GM12865 (cell line): ENCODE results near the gene PNMA8A.

Source experiments
- DNase-seq: peaks from one replicate; pipeline ENCODE4 v3.0.0; 2010; ENCODE audit warnings: low read depth
- H3K4me3 ChIP-seq: 2 replicates; pipeline ENCODE4 v1.5.1; 2011; ENCODE audit warnings: mild to moderate bottlenecking, low read depth, low read length, control low read depth
- TF ChIP-seq, protein P1 (sequence below): IDR thresholded peaks from 2 replicates; pipeline ENCODE4 v1.5.1; 2011; ENCODE audit warnings: low read length, control low read depth, low read depth, inconsistent platforms; ENCODE audit not compliant: insufficient read depth; ENCODE audit errors: missing control alignments

Gene PNMA8A

DNA sequence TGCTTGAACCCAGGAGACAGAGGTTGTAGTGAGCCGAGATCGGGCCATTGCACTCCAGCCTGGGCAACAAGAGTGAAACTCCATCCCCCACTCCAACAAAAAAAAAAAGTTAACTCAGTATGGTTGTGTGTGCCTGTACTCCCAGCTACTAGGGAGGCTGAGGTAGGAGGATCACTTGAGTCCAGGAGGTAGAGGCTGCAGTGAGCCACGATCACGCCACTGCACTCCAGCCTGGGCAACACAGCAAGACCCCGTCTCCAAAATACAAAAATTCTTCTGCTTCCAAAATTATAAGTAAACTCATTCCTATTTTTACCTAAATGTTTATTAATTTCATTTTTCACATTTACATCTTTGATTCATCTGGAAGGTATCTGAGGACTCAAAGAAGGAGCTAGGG is 14.4 kb downstream of the PNMA8A start:
- TF ChIP-seq, protein P1, sequence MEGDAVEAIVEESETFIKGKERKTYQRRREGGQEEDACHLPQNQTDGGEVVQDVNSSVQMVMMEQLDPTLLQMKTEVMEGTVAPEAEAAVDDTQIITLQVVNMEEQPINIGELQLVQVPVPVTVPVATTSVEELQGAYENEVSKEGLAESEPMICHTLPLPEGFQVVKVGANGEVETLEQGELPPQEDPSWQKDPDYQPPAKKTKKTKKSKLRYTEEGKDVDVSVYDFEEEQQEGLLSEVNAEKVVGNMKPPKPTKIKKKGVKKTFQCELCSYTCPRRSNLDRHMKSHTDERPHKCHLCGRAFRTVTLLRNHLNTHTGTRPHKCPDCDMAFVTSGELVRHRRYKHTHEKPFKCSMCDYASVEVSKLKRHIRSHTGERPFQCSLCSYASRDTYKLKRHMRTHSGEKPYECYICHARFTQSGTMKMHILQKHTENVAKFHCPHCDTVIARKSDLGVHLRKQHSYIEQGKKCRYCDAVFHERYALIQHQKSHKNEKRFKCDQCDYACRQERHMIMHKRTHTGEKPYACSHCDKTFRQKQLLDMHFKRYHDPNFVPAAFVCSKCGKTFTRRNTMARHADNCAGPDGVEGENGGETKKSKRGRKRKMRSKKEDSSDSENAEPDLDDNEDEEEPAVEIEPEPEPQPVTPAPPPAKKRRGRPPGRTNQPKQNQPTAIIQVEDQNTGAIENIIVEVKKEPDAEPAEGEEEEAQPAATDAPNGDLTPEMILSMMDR, result no peak
- no peak for DNase-seq
- no peak overlapping the region for H3K4me3 ChIP-seq

DNA sequence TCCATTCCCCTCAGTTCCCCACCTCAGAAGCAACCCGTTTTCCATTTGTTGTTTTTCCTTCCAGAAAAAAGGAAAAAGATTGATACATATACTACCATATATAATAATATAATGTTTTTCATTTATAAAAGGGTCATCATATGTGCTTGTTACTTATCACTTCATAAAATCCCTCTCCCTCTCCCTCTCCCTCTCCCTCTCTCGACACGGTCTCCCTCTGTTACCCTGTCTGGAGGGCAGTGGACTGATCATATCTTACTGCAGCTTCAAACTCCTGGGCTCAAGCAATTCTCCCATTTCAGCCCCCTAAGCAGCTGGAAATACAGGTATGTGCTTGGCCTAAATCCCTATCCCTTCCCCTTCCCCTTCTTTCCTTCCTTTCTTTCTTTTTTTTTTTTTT is 17.1 kb downstream of the PNMA8A start:
- TF ChIP-seq, protein P1, result no peak
- H3K4me3 ChIP-seq, result no peak overlapping the region
- DNase-seq, result no peak

DNA sequence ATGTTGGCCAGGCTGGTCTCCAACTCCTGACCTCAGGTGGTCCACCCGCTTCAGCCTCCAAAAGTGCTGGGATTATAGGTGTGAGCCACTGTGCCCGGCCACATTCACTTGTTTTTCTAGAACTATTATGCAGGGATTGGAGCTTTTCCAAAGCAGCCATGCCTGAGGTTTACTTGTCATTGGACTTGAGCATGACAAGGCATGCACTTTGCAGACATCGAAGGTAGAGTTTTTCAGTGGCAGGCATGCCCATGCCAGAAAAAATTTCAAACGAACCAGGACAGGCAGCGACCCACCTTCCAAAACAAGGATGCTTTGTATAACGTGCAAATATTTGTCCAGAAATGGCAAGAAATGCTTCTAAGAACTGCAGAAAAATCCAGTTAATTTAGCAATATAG is 17.7 kb downstream of the PNMA8A start:
- TF ChIP-seq, protein P1, result no peak

DNA sequence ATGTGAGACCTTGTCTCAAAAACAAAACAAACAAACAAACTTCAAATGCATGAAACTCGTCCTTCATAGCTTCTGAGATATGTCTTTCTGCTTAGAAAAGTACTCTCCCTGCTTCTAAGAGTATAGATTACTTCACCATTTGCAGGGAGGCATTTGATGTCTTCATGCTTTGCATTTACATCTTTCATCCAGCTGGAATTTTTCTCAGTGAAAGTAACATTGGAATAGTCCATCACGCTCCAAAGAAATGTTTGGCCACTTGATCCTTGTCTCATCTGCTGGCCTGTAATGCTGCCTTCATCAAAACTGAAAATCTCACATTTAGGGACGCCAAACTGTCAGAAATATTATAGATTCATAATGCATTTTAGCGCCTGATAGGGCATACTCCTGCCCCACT is 19.2 kb downstream of the PNMA8A start:
- H3K4me3 ChIP-seq, result no peak overlapping the region
- TF ChIP-seq, protein P1, result no peak
- no peak for DNase-seq

More for the DNA sequence above, 17.7 kb downstream of the PNMA8A start:
- no peak overlapping the region for H3K4me3 ChIP-seq
- DNase-seq, result no peak

DNA sequence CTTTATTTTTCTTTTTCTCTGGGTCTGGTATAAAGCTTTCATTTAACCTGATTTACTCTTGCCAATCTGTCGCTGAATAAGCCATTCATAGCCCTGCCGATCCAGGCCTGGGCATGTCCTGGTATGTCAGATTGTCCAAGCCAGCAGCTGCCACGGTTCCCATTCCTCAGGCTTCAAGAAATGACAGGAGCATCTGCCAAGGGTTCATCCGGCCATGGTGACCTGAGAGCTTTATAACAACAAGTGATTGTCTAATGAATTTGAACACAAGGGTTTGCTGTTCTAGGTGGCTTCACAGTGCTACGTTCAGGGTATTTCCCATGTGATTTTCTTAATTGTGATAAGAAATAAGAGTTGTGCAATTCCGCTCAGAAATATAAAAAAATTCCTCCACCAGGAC is 20.0 kb downstream of the PNMA8A start:
- DNase-seq, result no peak
- no peak overlapping the region for H3K4me3 ChIP-seq
- TF ChIP-seq, protein P1, result no peak

DNA sequence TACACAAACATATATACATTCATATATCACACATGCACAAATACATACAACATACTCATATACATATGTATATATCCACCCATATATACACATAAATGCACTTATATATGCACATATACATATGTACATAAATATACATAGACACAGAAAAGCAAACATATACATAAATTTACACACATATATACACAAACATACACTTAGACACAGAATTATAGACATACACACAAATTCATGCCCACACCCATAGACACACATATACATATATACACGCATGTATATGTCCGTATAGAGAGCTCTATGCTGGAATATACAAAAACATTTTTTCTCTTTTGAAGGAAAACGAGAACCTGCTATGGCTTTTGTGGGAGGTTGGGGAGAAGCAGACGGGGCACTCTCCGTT is 20.6 kb downstream of the PNMA8A start:
- no peak for DNase-seq

DNA sequence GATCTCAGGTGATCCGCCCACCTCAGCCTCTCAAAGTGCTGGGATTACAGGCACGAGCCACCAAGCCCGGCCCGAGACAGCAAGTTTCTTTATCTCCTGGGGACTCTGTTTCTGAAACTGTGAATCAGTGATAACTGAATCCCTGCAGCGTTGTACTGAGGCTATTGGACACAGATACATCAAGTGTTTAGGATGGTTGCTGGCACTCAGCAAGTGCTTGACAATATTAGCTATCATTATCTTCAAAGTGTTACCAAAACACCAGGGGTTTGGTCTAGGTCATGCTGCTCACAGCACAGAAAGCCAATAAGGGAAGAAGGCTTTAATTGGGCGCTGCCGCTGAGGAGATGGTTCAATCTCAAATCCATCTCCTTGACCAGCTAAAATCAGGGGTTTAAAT is 22.1 kb downstream of the PNMA8A start:
- TF ChIP-seq, protein P1, result no peak
- DNase-seq, result no peak
- no peak overlapping the region for H3K4me3 ChIP-seq

More for the DNA sequence above, 20.6 kb downstream of the PNMA8A start:
- no peak overlapping the region for H3K4me3 ChIP-seq
- TF ChIP-seq, protein P1, result no peak
